K562 (cell line): ENCODE data around the gene PLCB4. TPM values are rescaled to one million over a fixed set of nuclear protein-coding genes. Genes with fewer than 3 reads are reported as not detected.

ENCODE experiments used
- ATAC-seq: fragments of 200-7000 bp; cut with Tn5 transposase; 3 replicates; pipeline ENCODE4 v1.9.1; 2020; ENCODE audit warnings: moderate library complexity
- BruUV-seq: library from RNA; stranded (reverse); fragments of 400-500 nt; replicated peaks from 2 replicates; lab custom pipeline; 2021; lab: Mats Ljungman, UMichigan
- CTCF ChIA-PET: fragments of 300-600 bp; formaldehyde crosslinking; extraction: SDS; loops from one replicate; lab custom pipeline; 2021; ENCODE audit warnings: low intra/inter-chr PET ratio; lab: Yijun Ruan, JAX
- POLR2A ChIA-PET: fragments of 300-600, 350-650 bp; sonication (Branson Sonifier 250); formaldehyde crosslinking; extraction: SDS; loops from one replicate; lab custom pipeline; 2021; ENCODE audit warnings: antibody characterized with exemption, inconsistent platforms; lab: Yijun Ruan, JAX
- DNase-seq, 4 experiments: peaks; one replicate each; pipeline versions ENCODE4 v3.0.0 to v3.0.0-alpha.2; 2011 to 2018; ENCODE audit warnings: low spot score in 3 of 4, mixed read lengths in 3 of 4; ENCODE audit errors: extremely low read depth in 1 of 4
- FAIRE-seq: peaks from 2 replicates; lab custom pipeline; 2011; peaks lifted over from hg19 to GRCh38; lab: Jason Lieb, UNC
- H2AFZ ChIP-seq: 2 replicates; pipeline ENCODE4 v1.6.0; 2011; ENCODE audit warnings: low read depth, low read length, control low read depth, inconsistent platforms
- H3K27ac ChIP-seq: fragments of 200-600 bp; 3 replicates; pipeline ENCODE4 v1.8.0; 2011; ENCODE audit warnings: low read depth, mild to moderate bottlenecking, control low read depth, inconsistent platforms, low read length, moderate library complexity, mixed read lengths; ENCODE audit errors: extremely low read depth
- H3K27me3 ChIP-seq, 2 experiments: fragments of 300-600 bp in 1 of 2; 2 replicates in 1 of 2; 3 replicates in 1 of 2; pipeline versions ENCODE4 v1.6.0 to v1.8.0; 2011; ENCODE audit warnings: inconsistent platforms in 2 of 2, low read length in 2 of 2, mild to moderate bottlenecking in 1 of 2, mixed read lengths in 1 of 2, moderate library complexity in 1 of 2; ENCODE audit not compliant: control insufficient read depth in 2 of 2, insufficient read depth in 2 of 2
- H3K36me3 ChIP-seq: fragments of 300-600 bp; 3 replicates; pipeline ENCODE4 v1.8.0; 2011; ENCODE audit warnings: mild to moderate bottlenecking, low read length, inconsistent platforms; ENCODE audit not compliant: control insufficient read depth, insufficient read depth
- H3K4me1 ChIP-seq, 2 experiments: fragments of 200-600 bp in 1 of 2; replicated peaks in 1 of 2; 2 replicates in 1 of 2; 3 replicates in 1 of 2; pipeline versions ENCODE4 v1.5.1 to v1.8.0; 2011; ENCODE audit warnings: inconsistent platforms in 2 of 2, low read length in 2 of 2, mild to moderate bottlenecking in 1 of 2, mixed read lengths in 1 of 2, moderate library complexity in 1 of 2; ENCODE audit not compliant: control insufficient read depth in 2 of 2, insufficient read depth in 2 of 2
- H3K4me2 ChIP-seq: 2 replicates; pipeline ENCODE4 v1.6.1; 2011; ENCODE audit warnings: low read length, control low read depth, inconsistent platforms, mixed read lengths; ENCODE audit not compliant: insufficient read depth
- H3K4me3 ChIP-seq: fragments of 200-600 bp; sonication (generic), shearing (Covaris generic); 2 replicates; pipeline ENCODE4 v1.5.1; 2016; ENCODE audit warnings: control low read depth, inconsistent platforms
- H3K79me2 ChIP-seq: fragments of 200-600 bp; 3 replicates; pipeline ENCODE4 v1.8.0; 2011; ENCODE audit warnings: low read length, inconsistent platforms; ENCODE audit not compliant: control insufficient read depth, insufficient read depth
- H3K9ac ChIP-seq, 2 experiments: 2 replicates each; pipeline versions ENCODE4 v1.6.0 to v1.6.1; 2011; ENCODE audit warnings: low read depth in 2 of 2, low read length in 2 of 2, control low read depth in 1 of 2, inconsistent platforms in 1 of 2, mild to moderate bottlenecking in 1 of 2, mixed read lengths in 1 of 2; ENCODE audit not compliant: insufficient read depth in 1 of 2
- H3K9me1 ChIP-seq: one replicate; pipeline ENCODE4 v1.6.0; 2011; ENCODE audit warnings: inconsistent platforms, mild to moderate bottlenecking, low read length, moderate library complexity; ENCODE audit not compliant: control insufficient read depth, insufficient read depth
- H3K9me3 ChIP-seq: replicated peaks from 2 replicates; pipeline ENCODE4 v1.5.1; 2011; ENCODE audit warnings: low read depth, low read length, inconsistent platforms; ENCODE audit not compliant: control insufficient read depth, insufficient read depth
- H4K20me1 ChIP-seq: replicated peaks from 2 replicates; pipeline ENCODE4 v1.6.1; 2011; ENCODE audit warnings: low read length, inconsistent platforms, mixed read lengths; ENCODE audit not compliant: control insufficient read depth, insufficient read depth
- DDX20 ChIP-seq: fragments of 450-650 bp; IDR thresholded peaks from 2 replicates; pipeline ENCODE4 v1.6.1; 2016; ENCODE audit warnings: missing genetic modification characterization, low read depth, mild to moderate bottlenecking, missing compliant biosample characterization, moderate library complexity
- GTF2A2 ChIP-seq: IDR thresholded peaks from 2 replicates; pipeline ENCODE4 v1.6.1; 2016; ENCODE audit warnings: mild to moderate bottlenecking, missing genetic modification characterization, missing compliant biosample characterization
- GTF3C2 ChIP-seq: IDR thresholded peaks from 3 replicates; pipeline ENCODE4 v1.6.1; 2011; ENCODE audit warnings: borderline replicate concordance, mild to moderate bottlenecking, moderate library complexity; ENCODE audit not compliant: insufficient read length; ENCODE audit errors: extremely low read depth
- WGBS: fragments of 100-300 bp; shearing (Covaris generic); methylation state at CpG from one replicate; pipeline ENCODE4 v1.1.6; 2016; ENCODE audit warnings: low coverage, mixed read lengths; ENCODE audit not compliant: insufficient coverage; ENCODE audit errors: missing lambda C conversion rate; 5-methylcytosine and 5-hydroxymethylcytosine counted together
- in situ Hi-C: fragments of 300-500 bp; cut with MboI; formaldehyde crosslinking; loops from 4 replicates; pipeline ENCODE4 v1.15.0; 2018; ENCODE audit warnings: inconsistent platforms, mixed read lengths
- intact Hi-C: fragments of 100-400 bp; cut with micrococcal nuclease; formaldehyde crosslinking; loops from 2 replicates; pipeline ENCODE4 v1.14.2; 2022
- polyA plus RNA-seq, 8 experiments: library from polyadenylated mRNA; depleted of rRNA in 4 of 8; stranded (reverse) in 5 of 8; unstranded in 3 of 8; fragments of >200 nt; fragmentation: Nextera tagmentation in 2 of 8; fragmentation: Illumina TruSeq in 1 of 8; extraction: Ambion mirVana in 2 of 8; extraction: Trizol in 1 of 8; gene quantifications; 2 replicates each; pipeline versions ENCODE4 v1.2.1 to v1.2.3, GENCODE V29; 2011 to 2014; ENCODE audit warnings: inconsistent platforms in 1 of 8, missing spikeins in 1 of 8
- total RNA-seq, 7 experiments: library from RNA; depleted of rRNA in 6 of 7; stranded (reverse); fragments of >200 nt in 6 of 7; fragmentation: Illumina TruSeq in 2 of 7; extraction: Trizol in 2 of 7; gene quantifications; 2 replicates each; pipeline versions ENCODE4 v1.2.1 to v1.2.3, GENCODE V29; 2011 to 2021; ENCODE audit warnings: low replicate concordance in 1 of 7

PLCB4 gene
- total and polyA plus RNA-seq, 9 of the 15 experiments (the other 6 are each of a cell fraction or from before 2014, with no cell fraction given) = 0.20 to 2.9 (median 0.52) TPM

GRCh38 chr20:9506964-9507369 is 438.1 kb downstream of the PLCB4 start:
- POLR2A ChIA-PET = no interaction called here
- Histone ChIP-seq H3K36me3 (no peaks in the 10 kb centered on the region), H3K9ac (no peak overlapping the region), H3K9me3 (no peaks in the 10 kb centered on the region), H2AFZ (no peak overlapping the region), H4K20me1 (no peaks in the 10 kb centered on the region), H3K79me2 (no peaks in the 10 kb centered on the region), H3K27me3 (peaks cover 0 to 18% of the 10 kb centered on the region in 2 experiments; a peak in 2 of 5 replicates), H3K4me3 (no peak overlapping the region), H3K9me1 (no peaks in the 10 kb centered on the region), H3K4me2 (no peak overlapping the region), H3K4me1 (no peaks in the 10 kb centered on the region)
- intact Hi-C loops = no loop called here
- no peak for ATAC-seq
- WGBS = 3% methylated on average over 21 of the region's 31 CpGs
- no TSS peak for BruUV-seq
- no peak for DNase-seq
- in situ Hi-C loops = no loop called here
- CTCF ChIA-PET = no interaction called here
- no peak for TF ChIP-seq GTF2A2 (tag)
- no peak for TF ChIP-seq DDX20 (tag)
- TF ChIP-seq GTF3C2 = no peak
- TF ChIP-seq, all 486 proteins: peak for 0
- no peak for FAIRE-seq
- H3K27ac ChIP-seq = no peak overlapping the region
